HFFc6 (cell line): ENCODE data around the gene DMAC2. TPM values are rescaled to one million over a fixed set of nuclear protein-coding genes. Genes with fewer than 3 reads are reported as not detected.
"Not testable (repeated sequence)": the region's sequence is repeated elsewhere in the genome, so short reads cannot be mapped to it uniquely, and the experiment has no call there.

Experiments used
- DNase-seq: peaks from one replicate; pipeline ENCODE4 v3.0.0-alpha.2; 2018
- H3K27ac Mint-ChIP-seq: 2 replicates; pipeline ENCODE4 v1.8.0; 2020; ENCODE audit warnings: mild to moderate bottlenecking, mixed read lengths
- H3K27me3 Mint-ChIP-seq: 2 replicates; pipeline ENCODE4 v1.8.0; 2021; ENCODE audit warnings: mild to moderate bottlenecking, moderate library complexity, mixed read lengths; ENCODE audit not compliant: insufficient read depth
- H3K36me3 Mint-ChIP-seq: 2 replicates; pipeline ENCODE4 v1.8.0; 2021; ENCODE audit warnings: low read depth, mixed read lengths
- H3K4me1 Mint-ChIP-seq: 2 replicates; pipeline ENCODE4 v1.8.0; 2020; ENCODE audit warnings: low read depth, mixed read lengths
- H3K4me3 Mint-ChIP-seq: 2 replicates; pipeline ENCODE4 v1.8.0; 2020; ENCODE audit warnings: mild to moderate bottlenecking, moderate library complexity, mixed read lengths
- H3K9me3 Mint-ChIP-seq: 2 replicates; pipeline ENCODE4 v1.8.0; 2020; ENCODE audit warnings: mild to moderate bottlenecking, mixed read lengths
- total RNA-seq, 6 experiments: library from RNA; stranded (reverse); fragmentation: NEBNext Ultra II Directional; extraction: Animal tissue kit (Norgen Biotek cat#: 25700); gene quantifications; 2 replicates in 1 of 6; 3 replicates in 5 of 6; pipeline ENCODE4 v1.2.3, GENCODE V29; 2021
- TF ChIP-seq, protein P1 (sequence below): fragments of 200-600 bp; sonication (generic); IDR thresholded peaks from 2 replicates; pipeline ENCODE4 v1.5.0; 2021; ENCODE audit warnings: antibody characterized with exemption, mild to moderate bottlenecking

Gene DMAC2
- total RNA-seq, 6 experiments from 2014 or later, result 42.8 to 52.2 (median 46.3) TPM

DNA sequence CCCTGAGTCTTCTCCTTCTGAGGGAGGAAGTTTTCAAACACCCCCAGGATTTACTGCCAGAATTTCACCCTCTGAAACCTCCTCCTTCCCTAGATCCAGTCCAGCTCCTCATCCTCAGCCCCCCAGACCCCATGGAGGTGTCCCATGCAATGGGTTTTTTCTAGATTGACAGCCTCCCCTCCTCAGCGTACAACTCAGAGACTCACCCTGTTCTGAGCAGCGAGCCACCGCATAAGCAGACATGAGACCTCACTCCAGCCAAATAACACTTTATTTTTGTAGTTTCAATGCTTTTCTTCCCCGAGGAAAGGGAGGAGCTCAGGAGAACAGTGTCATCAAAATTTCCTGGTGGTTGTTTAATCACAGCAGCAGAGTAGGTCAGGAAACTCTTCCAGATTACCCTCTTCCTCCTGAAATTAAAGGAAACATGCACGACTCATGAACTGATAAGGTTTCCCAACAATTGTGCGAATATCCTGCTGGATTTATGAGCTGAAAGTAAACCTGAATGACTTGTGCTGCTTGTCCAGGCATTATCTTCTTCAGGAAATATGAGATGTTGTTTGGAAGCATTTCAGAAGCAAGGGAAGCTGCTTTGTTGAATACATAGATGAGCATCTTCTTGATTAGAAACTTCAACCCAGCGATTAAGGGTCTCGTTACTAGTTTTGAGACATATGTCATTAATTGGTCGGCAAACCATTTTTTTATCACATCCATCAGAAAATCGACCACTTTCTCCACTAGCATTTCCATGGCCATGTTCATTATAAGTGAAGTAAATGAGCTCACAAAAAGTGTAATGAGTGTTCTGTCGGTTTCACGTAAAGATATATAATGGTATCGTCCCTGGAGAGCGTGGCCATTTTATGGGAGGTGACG lies 39.4 kb upstream of the DMAC2 start:
- Mint-ChIP-seq H3K9me3 (no peaks in the 10 kb centered on the region), H3K27me3 (peaks cover 16% of the 10 kb centered on the region), H3K4me1 (no peaks in the 10 kb centered on the region), H3K4me3 (no peak overlapping the region), H3K27ac (no peak overlapping the region), H3K36me3 (no peaks in the 10 kb centered on the region)
- DNase-seq, result no peak
- TF ChIP-seq, protein P1, sequence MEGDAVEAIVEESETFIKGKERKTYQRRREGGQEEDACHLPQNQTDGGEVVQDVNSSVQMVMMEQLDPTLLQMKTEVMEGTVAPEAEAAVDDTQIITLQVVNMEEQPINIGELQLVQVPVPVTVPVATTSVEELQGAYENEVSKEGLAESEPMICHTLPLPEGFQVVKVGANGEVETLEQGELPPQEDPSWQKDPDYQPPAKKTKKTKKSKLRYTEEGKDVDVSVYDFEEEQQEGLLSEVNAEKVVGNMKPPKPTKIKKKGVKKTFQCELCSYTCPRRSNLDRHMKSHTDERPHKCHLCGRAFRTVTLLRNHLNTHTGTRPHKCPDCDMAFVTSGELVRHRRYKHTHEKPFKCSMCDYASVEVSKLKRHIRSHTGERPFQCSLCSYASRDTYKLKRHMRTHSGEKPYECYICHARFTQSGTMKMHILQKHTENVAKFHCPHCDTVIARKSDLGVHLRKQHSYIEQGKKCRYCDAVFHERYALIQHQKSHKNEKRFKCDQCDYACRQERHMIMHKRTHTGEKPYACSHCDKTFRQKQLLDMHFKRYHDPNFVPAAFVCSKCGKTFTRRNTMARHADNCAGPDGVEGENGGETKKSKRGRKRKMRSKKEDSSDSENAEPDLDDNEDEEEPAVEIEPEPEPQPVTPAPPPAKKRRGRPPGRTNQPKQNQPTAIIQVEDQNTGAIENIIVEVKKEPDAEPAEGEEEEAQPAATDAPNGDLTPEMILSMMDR, result no peak

DNA sequence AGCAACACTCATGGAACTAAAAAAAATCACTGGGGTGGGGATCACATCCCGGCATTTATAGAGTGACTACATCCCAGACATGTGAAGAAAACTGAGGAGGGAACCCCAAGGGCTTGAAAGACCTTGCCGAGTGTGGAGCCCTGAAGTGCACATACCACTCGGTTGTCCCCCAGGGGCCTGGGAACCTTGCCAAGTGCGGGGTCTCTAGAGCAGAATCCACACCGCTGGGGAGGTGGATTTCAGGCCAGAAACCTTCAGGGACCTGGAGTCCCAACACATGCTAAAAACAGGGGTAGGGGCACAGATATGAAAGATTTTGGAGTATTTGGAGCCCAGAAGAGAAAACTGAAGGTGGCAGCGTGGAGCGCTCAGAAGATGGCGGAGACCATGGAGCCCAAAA lies 38.5 kb upstream of the DMAC2 start:
- no peak overlapping the region for H3K4me3 Mint-ChIP-seq
- no peak for DNase-seq
- peaks cover 16% of the 10 kb centered on the region for H3K27me3 Mint-ChIP-seq
- no peak overlapping the region for H3K27ac Mint-ChIP-seq
- no peaks in the 10 kb centered on the region for H3K9me3 Mint-ChIP-seq
- no peaks in the 10 kb centered on the region for H3K4me1 Mint-ChIP-seq
- no peaks in the 10 kb centered on the region for H3K36me3 Mint-ChIP-seq
- TF ChIP-seq, protein P1, result no peak

DNA sequence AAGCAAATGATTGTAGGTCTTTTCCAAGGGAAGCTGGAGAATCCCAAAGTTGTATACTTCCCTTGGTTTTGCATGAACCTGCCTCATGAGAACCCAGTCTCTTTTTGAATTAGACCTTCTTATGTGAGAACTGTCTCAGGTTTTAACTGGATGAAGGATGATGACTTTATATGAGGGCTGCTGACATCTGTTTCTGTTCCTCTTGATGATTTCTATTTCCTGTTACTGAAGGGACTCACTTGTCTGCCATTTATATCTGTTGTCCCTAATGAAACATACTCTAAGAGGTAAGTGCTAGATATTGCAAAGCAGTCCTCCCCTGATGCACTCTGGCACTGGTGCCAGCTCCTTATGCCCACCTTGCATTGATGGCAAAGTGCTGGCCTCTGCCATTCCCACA lies 36.9 kb upstream of the DMAC2 start:
- Mint-ChIP-seq H3K4me3 (no peak overlapping the region), H3K27ac (no peak overlapping the region), H3K4me1 (no peaks in the 10 kb centered on the region), H3K27me3 (peaks cover 27% of the 10 kb centered on the region), H3K36me3 (no peaks in the 10 kb centered on the region), H3K9me3 (no peaks in the 10 kb centered on the region)
- no peak for DNase-seq
- TF ChIP-seq, protein P1, result no peak

DNA sequence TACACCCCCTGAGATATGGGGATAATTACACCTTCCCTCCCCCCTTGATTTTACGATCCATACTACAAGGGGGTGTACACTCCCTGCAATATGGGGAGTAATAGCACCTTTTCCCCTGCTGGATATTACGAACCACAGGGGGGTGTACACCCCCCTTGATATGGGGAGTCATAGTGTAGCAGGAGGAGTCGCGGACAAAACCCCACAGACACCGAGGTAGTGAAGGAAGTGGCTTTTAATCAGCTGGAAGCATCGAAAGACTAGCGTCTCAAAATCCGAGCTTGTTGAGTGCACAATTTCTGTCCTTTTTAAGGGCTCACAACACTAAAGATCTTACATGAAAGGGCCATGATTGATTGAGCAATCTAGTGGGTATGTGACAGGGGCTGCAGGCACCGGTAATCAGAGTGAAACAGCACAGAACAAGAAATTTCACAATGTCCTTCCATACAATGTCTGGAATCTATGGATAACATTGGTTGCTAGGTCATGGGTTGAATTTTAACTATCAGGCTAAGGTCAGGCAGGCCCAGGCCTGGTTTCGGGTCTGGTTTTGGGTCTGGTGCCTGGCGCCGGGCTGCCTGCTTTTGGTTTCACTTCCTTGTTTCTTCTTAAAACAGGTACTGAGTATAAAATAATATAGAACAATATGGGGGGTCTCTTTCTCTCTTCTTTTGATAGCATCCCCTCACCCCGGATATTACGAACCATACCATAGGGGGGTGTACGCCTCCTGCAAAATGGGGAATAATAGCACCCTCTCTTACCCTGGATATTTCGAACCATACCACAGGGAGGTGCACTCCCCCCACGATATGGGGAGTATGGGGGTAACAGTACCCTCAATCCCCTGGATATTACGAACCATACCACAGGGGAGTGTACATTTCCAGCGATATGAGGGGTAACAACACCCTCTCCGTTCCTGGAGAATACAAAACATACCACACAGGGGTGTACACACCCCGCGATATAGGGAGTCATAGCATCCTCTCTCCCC lies 23.8 kb upstream of the DMAC2 start:
- H3K9me3 Mint-ChIP-seq, H3K27ac Mint-ChIP-seq, H3K4me1 Mint-ChIP-seq, H3K36me3 Mint-ChIP-seq, DNase-seq: not testable (repeated sequence)
- H3K27me3 Mint-ChIP-seq, result peaks cover 22% of the 10 kb centered on the region
- H3K4me3 Mint-ChIP-seq, result peak overlapping the region; percentile 3; the same call in 1 of the 2 replicates

DNA sequence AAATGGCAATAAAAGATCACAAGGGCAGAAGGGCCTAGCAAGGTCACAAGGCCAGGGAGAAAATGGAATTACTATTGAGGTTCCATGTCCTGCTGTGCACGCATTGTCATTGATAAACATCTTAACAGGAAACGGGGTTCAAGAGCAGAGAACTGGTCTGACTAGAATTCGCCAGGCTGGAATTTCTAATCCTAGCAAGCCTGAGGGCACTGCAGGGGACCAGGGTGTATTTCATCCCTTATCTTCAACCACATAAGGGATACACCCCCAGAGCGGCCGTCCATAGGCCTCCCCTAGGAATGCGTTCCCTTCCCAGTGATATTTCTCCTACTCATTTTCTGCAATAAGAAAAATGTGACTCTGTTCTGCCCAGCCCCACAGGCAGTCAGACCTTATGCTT lies 22.8 kb upstream of the DMAC2 start:
- Mint-ChIP-seq H3K36me3 (no peaks in the 10 kb centered on the region), H3K27me3 (peaks cover 22% of the 10 kb centered on the region), H3K27ac (no peak overlapping the region), H3K4me3 (no peak overlapping the region), H3K4me1 (peaks cover under 1% of the 10 kb centered on the region; the same call in 1 of the 2 replicates), H3K9me3 (peaks cover 4% of the 10 kb centered on the region; the same call in 1 of the 2 replicates)
- TF ChIP-seq, protein P1, result no peak
- DNase-seq, result no peak
